ENCODE measurements around the gene RGS4. TPM values are rescaled to one million over a fixed set of nuclear protein-coding genes. Genes with fewer than 3 reads are reported as not detected.

The RGS4 gene
- total RNA-seq, 1 experiment from 2014 or later: 167 TPM

GRCh38 chr1:163095213-163095612 lies 26.1 kb downstream of the RGS4 start:
- DNase-seq (ENCODE audit: low read depth): no peak

- DNase-seq (ENCODE audit: low read depth): no peak
Observed at GRCh38 chr1:163102590-163102989, 33.4 kb downstream of the RGS4 start.

GRCh38 chr1:163104385-163105099 lies 35.4 kb downstream of the RGS4 start:
- DNase-seq (ENCODE audit: low read depth): no peak

GRCh38 chr1:163106364-163106987 lies 37.3 kb downstream of the RGS4 start:
- no peak for DNase-seq (ENCODE audit: low read depth)

GRCh38 chr1:163107655-163108054 lies 38.5 kb downstream of the RGS4 start:
- DNase-seq (ENCODE audit: low read depth): no peak

GRCh38 chr1:163115887-163116286 lies 46.7 kb downstream of the RGS4 start:
- DNase-seq (ENCODE audit: low read depth): no peak

GRCh38 chr1:163119707-163120106 lies 50.5 kb downstream of the RGS4 start:
- no peak for DNase-seq (ENCODE audit: low read depth)

- DNase-seq (ENCODE audit: low read depth): no peak
Observed at GRCh38 chr1:163120372-163120771, 51.2 kb downstream of the RGS4 start.

- no peak for DNase-seq (ENCODE audit: low read depth)
Observed at GRCh38 chr1:163124812-163125211, 55.7 kb downstream of the RGS4 start.

Other genes with a start within 250 kb of the RGS4 start
- 0.19 TPM in 1 of 2 replicates, not detected in the other for gene CCDC190, start 208.2 kb upstream of the RGS4 start, total RNA-seq (2014; rRNA removed; shearing (Covaris generic))
- gene RGS5, start 133.6 kb downstream of the RGS4 start, total RNA-seq (2014; rRNA removed; shearing (Covaris generic)): 1.8 and 8.6 TPM in 2 replicates